ENCODE results near the gene CFAP53.
"Not testable (repeated sequence)": the region's sequence is repeated elsewhere in the genome, so short reads cannot be mapped to it uniquely, and the experiment has no call there.

Gene CFAP53

GRCh38 chr18:50307400-50307737 lies 41.1 kb upstream of the CFAP53 start:
- H2AFZ ChIP-seq (ENCODE audit: low read length, unreplicated experiment), result peak overlapping the region; percentile 74
- H3K36me3 ChIP-seq (ENCODE audit: insufficient read depth, low read length), result no peaks in the 10 kb centered on the region
- peaks cover 34% of the 10 kb centered on the region for H3K27me3 ChIP-seq (ENCODE audit: insufficient read depth, low read length)
- peak overlapping the region; percentile 80; the same call in 1 of the 2 replicates for H3K27ac ChIP-seq (ENCODE audit: low read depth, low read length)
- H3K4me1 ChIP-seq (ENCODE audit: control insufficient read depth, insufficient read depth, low read length, unreplicated experiment), result peaks cover 6% of the 10 kb centered on the region
- no peaks in the 10 kb centered on the region for H3K79me2 ChIP-seq (ENCODE audit: control insufficient read depth, insufficient read depth, low read length, unreplicated experiment)
- H3K4me3 ChIP-seq (ENCODE audit: low read depth, low read length), result peak overlapping the region; percentile 77

- no peak overlapping the region for H3K27ac ChIP-seq (ENCODE audit: low read depth, low read length)
- no peaks in the 10 kb centered on the region for H3K36me3 ChIP-seq (ENCODE audit: insufficient read depth, low read length)
- H2AFZ ChIP-seq (ENCODE audit: low read length, unreplicated experiment), result peak overlapping the region; percentile 74
- peaks cover 6% of the 10 kb centered on the region for H3K4me1 ChIP-seq (ENCODE audit: control insufficient read depth, insufficient read depth, low read length, unreplicated experiment)
- no peaks in the 10 kb centered on the region for H3K79me2 ChIP-seq (ENCODE audit: control insufficient read depth, insufficient read depth, low read length, unreplicated experiment)
- H3K4me3 ChIP-seq (ENCODE audit: low read depth, low read length), result peak overlapping the region; percentile 77
- H3K27me3 ChIP-seq (ENCODE audit: insufficient read depth, low read length), result peaks cover 35% of the 10 kb centered on the region
Measured at GRCh38 chr18:50306944-50307343, 40.6 kb upstream of the CFAP53 start.

GRCh38 chr18:50301074-50301473 lies 34.8 kb upstream of the CFAP53 start:
- no peak overlapping the region for H2AFZ ChIP-seq (ENCODE audit: low read length, unreplicated experiment)

GRCh38 chr18:50299626-50300388 lies 33.5 kb upstream of the CFAP53 start:
- Histone ChIP-seq H3K4me3 (ENCODE audit: low read depth, low read length) (no peak overlapping the region), H3K79me2 (ENCODE audit: control insufficient read depth, insufficient read depth, low read length, unreplicated experiment) (no peaks in the 10 kb centered on the region), H3K36me3 (ENCODE audit: insufficient read depth, low read length) (no peaks in the 10 kb centered on the region), H2AFZ (ENCODE audit: low read length, unreplicated experiment) (no peak overlapping the region), H3K27ac (ENCODE audit: low read depth, low read length) (no peak overlapping the region), H3K4me1 (ENCODE audit: control insufficient read depth, insufficient read depth, low read length, unreplicated experiment) (no peaks in the 10 kb centered on the region), H3K27me3 (ENCODE audit: insufficient read depth, low read length) (peaks cover 68% of the 10 kb centered on the region)

More at GRCh38 chr18:50301074-50301473, 34.8 kb upstream of the CFAP53 start:
- Histone ChIP-seq H3K36me3 (ENCODE audit: insufficient read depth, low read length) (no peaks in the 10 kb centered on the region), H3K27me3 (ENCODE audit: insufficient read depth, low read length) (peaks cover 67% of the 10 kb centered on the region), H3K4me1 (ENCODE audit: control insufficient read depth, insufficient read depth, low read length, unreplicated experiment) (no peaks in the 10 kb centered on the region), H3K27ac (ENCODE audit: low read depth, low read length) (no peak overlapping the region), H3K4me3 (ENCODE audit: low read depth, low read length) (no peak overlapping the region), H3K79me2 (ENCODE audit: control insufficient read depth, insufficient read depth, low read length, unreplicated experiment) (no peaks in the 10 kb centered on the region)

- Histone ChIP-seq H3K36me3 (ENCODE audit: insufficient read depth, low read length) (no peaks in the 10 kb centered on the region), H3K4me3 (ENCODE audit: low read depth, low read length) (peak overlapping the region; percentile 75), H3K27ac (ENCODE audit: low read depth, low read length) (no peak overlapping the region), H3K27me3 (ENCODE audit: insufficient read depth, low read length) (peaks cover 63% of the 10 kb centered on the region), H3K4me1 (ENCODE audit: control insufficient read depth, insufficient read depth, low read length, unreplicated experiment) (no peaks in the 10 kb centered on the region), H2AFZ (ENCODE audit: low read length, unreplicated experiment) (peak overlapping the region; percentile 86), H3K79me2 (ENCODE audit: control insufficient read depth, insufficient read depth, low read length, unreplicated experiment) (no peaks in the 10 kb centered on the region)
Measured at GRCh38 chr18:50298443-50299284, 32.4 kb upstream of the CFAP53 start.

- Histone ChIP-seq H3K27me3 (ENCODE audit: insufficient read depth, low read length) (peaks cover 56% of the 10 kb centered on the region), H2AFZ (ENCODE audit: low read length, unreplicated experiment) (peak overlapping the region; percentile 86), H3K79me2 (ENCODE audit: control insufficient read depth, insufficient read depth, low read length, unreplicated experiment) (no peaks in the 10 kb centered on the region), H3K4me1 (ENCODE audit: control insufficient read depth, insufficient read depth, low read length, unreplicated experiment) (no peaks in the 10 kb centered on the region), H3K4me3 (ENCODE audit: low read depth, low read length) (peak overlapping the region; percentile 75), H3K27ac (ENCODE audit: low read depth, low read length) (no peak overlapping the region), H3K36me3 (ENCODE audit: insufficient read depth, low read length) (no peaks in the 10 kb centered on the region)
Measured at GRCh38 chr18:50297621-50298442, 31.5 kb upstream of the CFAP53 start.

- Histone ChIP-seq H3K79me2 (ENCODE audit: control insufficient read depth, insufficient read depth, low read length, unreplicated experiment) (no peaks in the 10 kb centered on the region), H2AFZ (ENCODE audit: low read length, unreplicated experiment) (no peak overlapping the region), H3K4me3 (ENCODE audit: low read depth, low read length) (no peak overlapping the region), H3K27ac (ENCODE audit: low read depth, low read length) (no peak overlapping the region), H3K36me3 (ENCODE audit: insufficient read depth, low read length) (no peaks in the 10 kb centered on the region), H3K4me1 (ENCODE audit: control insufficient read depth, insufficient read depth, low read length, unreplicated experiment) (no peaks in the 10 kb centered on the region), H3K27me3 (ENCODE audit: insufficient read depth, low read length) (peaks cover 20% of the 10 kb centered on the region)
Measured at GRCh38 chr18:50293039-50293438, 26.7 kb upstream of the CFAP53 start.

GRCh38 chr18:50289108-50289443 lies 22.8 kb upstream of the CFAP53 start:
- Histone ChIP-seq H3K36me3 (ENCODE audit: insufficient read depth, low read length) (no peaks in the 10 kb centered on the region), H3K27ac (ENCODE audit: low read depth, low read length) (no peak overlapping the region), H3K4me3 (ENCODE audit: low read depth, low read length) (no peak overlapping the region), H3K4me1 (ENCODE audit: control insufficient read depth, insufficient read depth, low read length, unreplicated experiment) (peaks cover 8% of the 10 kb centered on the region), H3K79me2 (ENCODE audit: control insufficient read depth, insufficient read depth, low read length, unreplicated experiment) (peaks cover 9% of the 10 kb centered on the region), H2AFZ (ENCODE audit: low read length, unreplicated experiment) (no peak overlapping the region), H3K27me3 (ENCODE audit: insufficient read depth, low read length) (peaks cover 4% of the 10 kb centered on the region; the same call in 1 of the 2 replicates)

GRCh38 chr18:50288348-50289107 lies 22.2 kb upstream of the CFAP53 start:
- not testable (repeated sequence) for H3K36me3 ChIP-seq (ENCODE audit: insufficient read depth, low read length); H3K27ac ChIP-seq (ENCODE audit: low read depth, low read length); H3K79me2 ChIP-seq (ENCODE audit: control insufficient read depth, insufficient read depth, low read length, unreplicated experiment); H3K27me3 ChIP-seq (ENCODE audit: insufficient read depth, low read length)
- Histone ChIP-seq H3K4me1 (ENCODE audit: control insufficient read depth, insufficient read depth, low read length, unreplicated experiment) (peaks cover 13% of the 10 kb centered on the region), H3K4me3 (ENCODE audit: low read depth, low read length) (peak overlapping the region; percentile 90), H2AFZ (ENCODE audit: low read length, unreplicated experiment) (peak overlapping the region; percentile 97)

Data from ACC112 (cell line).